Skeletal muscle tissue (tissue), 4 donors: ENCODE data around the gene USO1. TPM values are rescaled to one million over a fixed set of nuclear protein-coding genes. Genes with fewer than 3 reads are reported as not detected.
A peak's percentile ranks its signal among the peaks of the same experiment; 100 is the strongest.
"Not testable (repeated sequence)": the region's sequence is repeated elsewhere in the genome, so short reads cannot be mapped to it uniquely, and the experiment has no call there.

Experiments
- H3K27ac ChIP-seq: one replicate; pipeline ENCODE4 v1.7.0; 2013; ENCODE audit warnings: mild to moderate bottlenecking, low read depth, low read length, inconsistent platforms
- H3K27me3 ChIP-seq, 3 donors: one replicate each; pipeline ENCODE4 v1.7.0; 2013; ENCODE audit warnings: low read length in 3 of 3; ENCODE audit not compliant: control insufficient read depth in 3 of 3, insufficient read depth in 3 of 3
- H3K36me3 ChIP-seq, 3 donors: one replicate each; pipeline ENCODE4 v1.7.0; 2013; ENCODE audit warnings: low read length in 3 of 3; ENCODE audit not compliant: control insufficient read depth in 3 of 3, insufficient read depth in 3 of 3
- H3K4me1 ChIP-seq, 3 donors: one replicate each; pipeline ENCODE4 v1.7.0; 2013; ENCODE audit warnings: low read length in 3 of 3, mild to moderate bottlenecking in 3 of 3; ENCODE audit not compliant: control insufficient read depth in 3 of 3, insufficient read depth in 3 of 3
- H3K4me3 ChIP-seq, 3 donors: one replicate each; pipeline ENCODE4 v1.7.0; 2013; ENCODE audit warnings: low read length in 3 of 3
- H3K9ac ChIP-seq, 3 donors: one replicate each; pipeline ENCODE4 v1.7.0; 2013; ENCODE audit warnings: low read length in 3 of 3, mild to moderate bottlenecking in 3 of 3, moderate library complexity in 2 of 3, low read depth in 1 of 3
- H3K9me3 ChIP-seq, 3 donors: one replicate each; pipeline ENCODE4 v1.7.0; 2013; ENCODE audit warnings: low read length in 3 of 3; ENCODE audit not compliant: control insufficient read depth in 3 of 3
- total RNA-seq: library from RNA; depleted of rRNA; stranded (reverse); fragments of >200 nt; gene quantifications from one replicate; pipeline ENCODE4 v1.2.3, GENCODE V29; 2014
- donor health status: Osteomylitis.

USO1 gene
- total RNA-seq, 1 donor from 2014 or later = 135 TPM

- Histone ChIP-seq H3K27me3 (no peaks in the 10 kb centered on the region), H3K4me1 (peaks cover 15 to 22% (median 19%) of the 10 kb centered on the region in 3 donors), H3K9ac (no peak overlapping the region), H3K9me3 (no peaks in the 10 kb centered on the region), H3K36me3 (peaks cover 3 to 9% (median 7%) of the 10 kb centered on the region in 3 donors), H3K27ac (no peak overlapping the region), H3K4me3 (no peak overlapping the region)
Measured at GRCh38 chr4:75710246-75710645, 14.1 kb upstream of the USO1 start.

- Histone ChIP-seq H3K27ac (peak overlapping the region; percentile 11), H3K4me1 (peaks cover 18 to 34% (median 34%) of the 10 kb centered on the region in 3 donors), H3K9ac (no peak overlapping the region), H3K27me3 (no peaks in the 10 kb centered on the region), H3K36me3 (peaks cover 2 to 5% (median 4%) of the 10 kb centered on the region in 3 donors), H3K9me3 (no peaks in the 10 kb centered on the region), H3K4me3 (no peak overlapping the region)
Measured at GRCh38 chr4:75714011-75714410, 10.4 kb upstream of the USO1 start.

GRCh38 chr4:75714704-75715103 is 9.7 kb upstream of the USO1 start:
- no peak overlapping the region for H3K4me3 ChIP-seq
- peaks cover 2 to 5% (median 4%) of the 10 kb centered on the region in 3 donors for H3K36me3 ChIP-seq
- no peaks in the 10 kb centered on the region for H3K9me3 ChIP-seq
- H3K9ac ChIP-seq = peak overlapping the region in 1 of 3 donors; percentile 1
- peaks cover 18 to 34% (median 34%) of the 10 kb centered on the region in 3 donors for H3K4me1 ChIP-seq
- H3K27me3 ChIP-seq = no peaks in the 10 kb centered on the region
- peak overlapping the region; percentile 11 for H3K27ac ChIP-seq

GRCh38 chr4:75715105-75715799 is 9.1 kb upstream of the USO1 start:
- peaks cover 0 to 5% (median 4%) of the 10 kb centered on the region in 3 donors for H3K36me3 ChIP-seq
- peaks cover 18 to 34% (median 33%) of the 10 kb centered on the region in 3 donors for H3K4me1 ChIP-seq
- H3K27me3 ChIP-seq = no peaks in the 10 kb centered on the region
- peak overlapping the region in 1 of 3 donors; percentile 1 for H3K9ac ChIP-seq
- no peak overlapping the region for H3K27ac ChIP-seq
- no peak overlapping the region for H3K4me3 ChIP-seq
- H3K9me3 ChIP-seq = no peaks in the 10 kb centered on the region

GRCh38 chr4:75716054-75716453 is 8.3 kb upstream of the USO1 start:
- Histone ChIP-seq H3K4me1 (peaks cover 18 to 35% (median 32%) of the 10 kb centered on the region in 3 donors), H3K27ac (peak overlapping the region; percentile 27)
- H3K27me3 ChIP-seq, H3K9me3 ChIP-seq, H3K36me3 ChIP-seq, H3K4me3 ChIP-seq, H3K9ac ChIP-seq: not testable (repeated sequence)

GRCh38 chr4:75717408-75717807 is 7.0 kb upstream of the USO1 start:
- Histone ChIP-seq H3K36me3 (peaks cover 0 to 5% (median 4%) of the 10 kb centered on the region in 3 donors), H3K4me1 (peaks cover 18 to 40% (median 35%) of the 10 kb centered on the region in 3 donors), H3K27ac (peak overlapping the region; percentile 15), H3K9ac (no peak overlapping the region), H3K27me3 (no peaks in the 10 kb centered on the region), H3K9me3 (no peaks in the 10 kb centered on the region), H3K4me3 (no peak overlapping the region)

- Histone ChIP-seq H3K4me1 (peaks cover 29 to 48% (median 32%) of the 10 kb centered on the region in 3 donors), H3K27ac (no peak overlapping the region), H3K36me3 (peaks cover 0 to 5% (median 4%) of the 10 kb centered on the region in 3 donors), H3K9me3 (no peaks in the 10 kb centered on the region), H3K27me3 (no peaks in the 10 kb centered on the region), H3K4me3 (no peak overlapping the region), H3K9ac (no peak overlapping the region)
Measured at GRCh38 chr4:75718529-75718928, 5.8 kb upstream of the USO1 start.

GRCh38 chr4:75722417-75722816 is 2.0 kb upstream of the USO1 start:
- H3K4me3 ChIP-seq = peak overlapping the region; percentile 84 to 96 (median 91)
- H3K27me3 ChIP-seq = no peaks in the 10 kb centered on the region
- H3K36me3 ChIP-seq = peaks cover 0 to 5% (median 4%) of the 10 kb centered on the region in 3 donors
- peaks cover 14 to 30% (median 25%) of the 10 kb centered on the region in 3 donors for H3K4me1 ChIP-seq
- H3K27ac ChIP-seq = peak overlapping the region; percentile 100
- H3K9ac ChIP-seq = peak overlapping the region in 2 of 3 donors; percentile 79 to 92
- no peaks in the 10 kb centered on the region for H3K9me3 ChIP-seq

GRCh38 chr4:75723163-75724065 is 963 bp upstream of the USO1 start:
- H3K4me3 ChIP-seq = peak overlapping the region; percentile 84 to 96 (median 91)
- H3K27ac ChIP-seq = peak overlapping the region; percentile 100
- H3K27me3 ChIP-seq = no peaks in the 10 kb centered on the region
- H3K36me3 ChIP-seq = peaks cover 0 to 4% (median 2%) of the 10 kb centered on the region in 3 donors
- H3K9ac ChIP-seq = peak overlapping the region; percentile 79 to 92 (median 91)
- no peaks in the 10 kb centered on the region for H3K9me3 ChIP-seq
- H3K4me1 ChIP-seq = peaks cover 11 to 29% (median 28%) of the 10 kb centered on the region in 3 donors
